GM19397 (cell line): ENCODE measurements around the gene PRICKLE2.

Experiments used
- ATAC-seq: cut with Tn5 transposase; IDR thresholded peaks from one replicate; pipeline ENCODE4 v1.9.1; 2021; ENCODE audit warnings: mild to moderate bottlenecking, moderate library complexity; ENCODE audit not compliant: unreplicated experiment

PRICKLE2 gene

DNA sequence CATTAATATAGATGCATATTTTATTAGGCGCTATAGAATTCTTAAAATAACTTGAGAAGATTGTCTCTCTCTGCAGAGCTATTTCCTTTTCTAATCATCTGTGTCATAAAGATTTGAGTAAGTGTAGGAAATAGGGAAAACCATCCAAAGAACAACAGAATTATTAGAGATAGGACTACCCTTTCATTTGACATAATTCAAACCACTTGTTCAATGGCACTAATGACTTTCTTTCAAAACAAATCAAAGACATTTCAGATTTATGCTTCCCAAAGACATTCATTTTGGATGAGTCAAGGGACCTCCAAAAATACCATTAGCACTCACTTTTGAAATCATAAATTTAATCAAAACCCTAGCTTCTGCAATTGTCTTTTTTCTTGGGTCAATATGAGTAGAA is 29.5 kb downstream of the PRICKLE2 start:
- no peak for ATAC-seq

DNA sequence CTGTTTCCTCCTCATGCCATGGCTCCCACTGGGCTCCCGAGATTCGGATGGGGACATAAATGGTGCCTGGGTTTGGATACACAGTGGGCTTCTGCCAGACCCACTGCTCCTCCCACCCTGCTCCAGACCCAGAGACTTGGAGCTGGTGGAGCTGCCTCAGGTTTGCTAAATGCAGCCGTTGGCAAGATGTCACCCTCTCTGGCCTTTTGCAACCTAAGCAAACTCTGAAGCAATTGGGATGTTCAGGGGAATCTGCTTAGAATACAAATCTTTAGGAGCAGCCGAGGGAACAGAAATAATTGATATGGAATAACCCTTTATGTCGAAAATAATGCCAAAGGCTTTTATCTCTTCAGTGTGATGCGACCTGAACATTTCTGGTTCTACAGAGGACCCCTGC is 33.4 kb downstream of the PRICKLE2 start:
- ATAC-seq: no peak

DNA sequence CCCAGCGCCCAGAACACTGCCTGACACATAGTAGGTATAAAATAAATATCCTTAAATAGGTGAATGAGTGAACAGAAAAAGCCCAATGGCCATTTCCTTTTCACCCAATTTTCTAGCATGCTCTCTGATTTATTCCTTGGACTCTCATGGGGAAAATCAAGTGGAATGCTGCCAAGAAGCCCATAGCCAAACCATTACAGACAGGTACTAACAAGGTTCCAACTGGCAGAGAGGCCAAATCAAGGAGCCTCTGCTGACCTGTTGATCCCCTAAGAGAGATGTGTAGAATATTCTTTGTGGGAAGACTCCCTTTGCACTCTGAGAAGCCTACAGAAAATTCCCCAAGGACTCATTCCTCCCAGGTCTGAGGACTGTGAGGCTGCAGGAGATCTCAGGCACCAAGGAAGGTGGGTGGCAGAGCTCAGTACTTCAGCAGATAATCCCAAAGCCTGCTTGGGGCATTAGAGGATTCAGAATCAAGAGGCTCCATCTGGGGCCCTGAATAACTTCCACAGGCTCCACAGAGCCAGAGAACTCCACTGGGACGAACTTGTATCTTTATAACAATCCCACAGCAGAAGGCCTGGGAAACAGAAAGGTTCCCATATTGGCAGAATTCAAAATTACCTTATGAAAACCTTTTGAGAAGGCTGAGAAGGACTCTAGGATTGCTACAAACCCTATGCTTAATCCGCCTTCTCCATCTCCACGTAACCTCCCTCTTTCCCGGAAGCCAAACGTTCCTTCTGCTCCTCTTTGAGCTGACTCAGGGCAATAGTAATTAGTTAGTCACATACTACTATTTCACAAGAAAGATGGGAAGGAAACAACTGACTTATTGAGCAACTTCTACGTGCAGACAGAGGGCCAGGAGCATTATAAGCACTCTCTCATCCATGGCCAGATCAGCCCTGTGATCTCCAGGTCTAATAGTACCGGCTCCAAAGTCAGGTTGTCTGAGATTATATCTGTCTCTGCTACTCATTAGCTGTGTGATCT is 34.5 kb downstream of the PRICKLE2 start:
- no peak for ATAC-seq

DNA sequence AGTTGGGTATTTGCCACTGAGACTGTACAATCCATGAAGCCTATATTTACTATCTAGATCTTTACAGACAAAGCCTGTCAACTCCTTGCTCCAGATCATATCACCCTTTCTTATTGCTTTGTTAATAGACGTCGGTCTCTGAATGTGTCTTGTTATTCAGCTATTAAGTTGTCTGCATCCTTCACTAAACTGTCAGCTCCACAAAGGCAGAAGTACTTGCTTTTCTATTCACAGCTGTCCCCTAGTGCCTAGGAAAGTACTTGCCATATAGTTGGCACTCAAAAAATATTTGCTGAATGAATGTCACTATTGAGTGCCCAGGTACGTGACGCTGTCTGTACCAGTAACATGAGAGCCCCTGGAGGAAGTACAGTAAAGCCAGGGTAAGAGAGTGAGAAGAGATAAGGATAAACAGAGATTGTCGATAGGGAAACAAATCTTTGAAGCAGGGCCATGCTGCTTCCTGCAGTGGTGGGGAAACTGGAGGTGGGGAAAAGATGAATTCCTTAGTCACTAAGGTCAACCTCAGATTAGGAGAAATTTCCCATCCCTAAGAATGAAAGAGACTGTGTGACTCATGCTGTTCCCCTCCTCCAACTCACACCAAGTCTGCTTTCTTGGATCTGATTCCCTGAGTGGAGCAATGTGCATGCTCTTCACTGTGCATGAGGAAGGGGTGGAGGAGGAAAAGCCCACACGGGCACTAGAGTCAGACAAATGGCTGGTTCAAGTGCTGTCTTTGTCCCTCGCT is 36.3 kb downstream of the PRICKLE2 start:
- no peak for ATAC-seq

DNA sequence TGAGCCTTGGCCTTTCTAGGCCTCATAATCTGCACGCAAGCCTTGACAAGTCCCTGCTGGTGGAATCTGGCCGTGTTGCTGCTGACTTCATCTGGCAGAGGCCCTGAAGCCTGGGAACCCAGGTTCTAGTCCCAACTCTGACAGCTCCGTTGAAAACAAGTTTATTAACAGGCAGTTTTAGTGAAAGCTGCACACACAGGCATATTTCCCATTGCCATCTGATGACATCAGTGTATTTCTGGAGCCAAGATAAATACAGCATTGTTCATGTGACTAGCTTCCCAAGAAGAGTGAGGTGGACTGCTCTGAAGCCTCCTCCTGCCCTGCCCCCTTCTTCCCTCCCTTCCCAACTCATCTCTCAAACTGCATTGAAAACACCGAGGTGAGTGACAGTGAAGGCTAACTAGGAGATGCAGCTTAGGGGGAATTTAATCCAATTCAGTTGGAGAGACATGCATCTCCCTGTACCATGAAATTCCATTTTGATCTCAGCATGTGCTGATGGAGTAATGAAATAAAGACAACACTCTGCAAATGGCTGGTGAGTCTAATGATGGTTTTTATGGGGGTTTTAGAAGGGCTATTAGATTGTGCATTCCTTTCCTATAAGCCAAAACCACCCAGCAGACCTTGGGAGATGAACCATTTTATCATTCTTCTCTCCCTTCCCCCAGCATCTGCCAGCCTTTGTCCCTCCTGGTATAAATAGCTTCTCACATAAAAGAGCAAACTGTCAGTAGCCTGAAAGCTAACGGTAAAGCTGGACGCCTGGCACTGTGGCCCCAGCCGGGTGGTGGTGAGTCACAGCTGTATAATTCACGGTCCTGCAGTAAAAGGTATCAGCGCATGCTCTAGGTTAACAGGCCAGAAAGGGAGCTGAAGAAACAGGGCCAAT is 38.0 kb downstream of the PRICKLE2 start:
- ATAC-seq: no peak

DNA sequence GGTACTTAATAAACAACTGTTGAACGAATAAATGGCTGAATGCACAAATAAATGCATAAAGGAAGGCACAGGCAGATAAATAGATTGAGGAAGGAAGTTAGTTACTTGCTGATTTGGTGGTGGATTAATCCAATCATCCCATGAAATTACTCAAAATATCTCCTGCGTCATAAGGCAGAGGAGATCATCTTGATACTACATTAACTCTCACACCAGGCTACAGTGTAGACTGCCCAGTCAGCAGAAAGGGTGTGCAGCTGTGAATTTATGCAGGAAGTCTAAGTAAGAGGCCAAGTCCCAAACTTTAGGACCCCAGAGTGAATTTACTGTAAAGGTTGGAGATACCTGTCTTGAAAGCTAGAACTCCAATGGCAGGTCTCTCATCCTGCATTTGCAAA is 38.6 kb downstream of the PRICKLE2 start:
- no peak for ATAC-seq

DNA sequence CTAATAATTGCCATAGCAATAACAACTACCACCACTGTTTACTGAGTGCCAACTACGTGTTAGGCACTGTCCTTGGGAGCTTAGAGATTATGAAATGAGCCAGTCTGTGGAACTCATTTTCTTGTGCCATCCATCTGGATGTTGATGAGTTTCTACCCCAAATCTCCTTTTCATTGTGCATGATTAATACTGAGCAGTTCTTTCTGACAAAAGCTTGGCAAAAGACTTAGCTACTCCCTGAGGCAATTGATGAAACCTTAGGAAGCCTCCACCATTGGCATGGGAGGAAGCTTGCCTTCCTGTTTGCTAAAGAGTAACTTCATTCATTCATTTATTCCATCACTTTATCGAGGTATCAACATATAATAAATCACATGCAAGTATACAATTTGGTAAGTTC is 39.8 kb downstream of the PRICKLE2 start:
- ATAC-seq: no peak

DNA sequence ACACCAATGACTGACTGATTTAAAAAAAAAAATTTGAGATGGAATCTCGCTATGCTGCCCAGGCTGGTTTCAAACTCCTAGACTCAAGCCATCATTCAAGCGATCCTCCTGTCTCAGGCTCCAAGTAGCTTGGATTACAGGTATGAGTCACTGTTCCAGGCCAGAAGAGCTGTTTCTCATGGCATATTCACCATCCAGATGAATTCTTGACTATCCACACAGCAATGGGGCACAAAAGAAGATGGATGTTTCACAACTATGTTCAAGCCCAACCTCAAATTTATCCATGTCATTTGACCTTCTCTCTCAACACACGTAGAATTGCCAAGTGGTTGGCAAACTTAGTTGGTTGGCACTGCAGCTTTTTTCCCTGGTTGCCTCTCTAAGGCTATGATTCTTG is 40.6 kb downstream of the PRICKLE2 start:
- no peak for ATAC-seq

DNA sequence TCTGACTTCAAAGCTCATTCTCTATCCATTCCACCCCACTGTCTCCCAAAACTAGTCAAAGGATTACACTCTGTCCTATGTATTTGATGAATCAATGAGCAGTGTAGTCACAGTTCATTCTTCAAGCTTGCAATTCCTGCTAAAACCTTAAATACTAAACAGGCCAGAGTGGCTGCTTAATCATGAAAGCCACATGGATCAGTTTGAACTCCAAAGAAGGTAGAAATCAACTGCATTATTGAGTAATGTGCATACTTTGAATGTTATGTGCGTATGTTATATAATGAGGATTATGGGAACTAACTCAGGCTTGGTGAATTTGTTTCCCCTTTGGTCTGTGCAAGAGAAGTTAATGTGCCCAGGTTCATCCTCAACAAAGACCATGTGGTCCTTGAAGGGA is 45.4 kb downstream of the PRICKLE2 start:
- ATAC-seq: no peak

DNA sequence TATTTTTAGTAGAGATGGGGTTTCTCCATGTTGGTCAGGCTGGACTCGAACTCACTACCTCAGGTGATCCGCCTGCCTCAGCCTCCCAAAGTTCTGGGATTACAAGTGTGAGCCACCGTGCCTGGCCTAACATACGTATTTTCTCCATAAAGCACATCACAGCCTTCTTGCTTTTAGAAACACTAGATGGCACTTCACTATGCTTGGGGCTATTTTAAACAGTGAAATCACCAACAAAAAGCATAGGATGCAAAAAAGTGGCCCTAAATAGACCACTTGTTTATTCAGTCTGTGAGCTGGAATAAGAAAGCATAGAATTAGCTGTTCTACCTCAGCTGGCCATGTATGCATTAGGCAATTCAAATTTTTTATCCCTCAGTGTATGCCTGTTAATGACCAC is 46.0 kb downstream of the PRICKLE2 start:
- ATAC-seq: no peak

DNA sequence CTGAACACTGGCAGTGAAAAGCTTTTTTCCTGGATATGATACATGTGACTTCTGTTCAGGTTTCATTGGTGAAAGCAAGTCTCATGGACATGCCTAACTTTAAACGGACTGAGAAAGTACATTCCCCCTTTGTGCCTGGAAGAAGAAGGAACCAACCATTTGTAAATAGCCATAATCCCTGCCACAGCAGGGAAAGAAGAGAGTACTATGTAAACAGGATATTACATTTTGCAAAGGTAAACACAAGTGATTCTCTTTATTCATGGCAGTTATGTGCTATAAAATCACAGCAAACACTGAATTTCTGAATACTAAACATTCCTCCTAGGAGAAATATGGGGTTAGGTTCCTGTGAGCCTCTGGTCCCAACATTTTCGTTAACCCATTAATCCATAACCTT is 46.8 kb downstream of the PRICKLE2 start:
- no peak for ATAC-seq

DNA sequence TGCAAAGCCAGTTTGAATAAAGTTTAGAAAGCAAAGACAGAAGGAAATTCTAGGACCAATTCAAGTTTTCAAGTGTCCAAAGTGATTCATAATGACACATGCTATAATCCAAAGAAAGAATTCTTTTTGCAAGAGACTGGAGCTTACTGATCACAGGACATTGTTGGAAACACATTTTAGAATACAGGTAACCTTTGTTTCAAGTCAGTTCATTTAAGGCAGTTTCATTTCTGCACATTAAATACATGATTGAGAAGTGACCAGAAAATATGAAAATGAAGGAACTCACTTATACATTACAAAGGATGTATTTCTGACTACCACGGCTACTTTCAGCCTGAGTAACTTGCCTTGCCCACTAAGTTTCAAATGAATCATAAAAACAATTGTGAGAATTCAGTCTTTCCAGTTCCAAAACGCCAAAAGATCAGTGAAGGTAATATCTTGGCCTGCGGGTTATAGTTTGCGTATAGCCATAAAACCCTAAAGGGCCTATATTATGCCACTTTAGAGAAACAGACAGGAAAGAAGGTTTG is 48.7 kb downstream of the PRICKLE2 start:
- ATAC-seq: no peak

DNA sequence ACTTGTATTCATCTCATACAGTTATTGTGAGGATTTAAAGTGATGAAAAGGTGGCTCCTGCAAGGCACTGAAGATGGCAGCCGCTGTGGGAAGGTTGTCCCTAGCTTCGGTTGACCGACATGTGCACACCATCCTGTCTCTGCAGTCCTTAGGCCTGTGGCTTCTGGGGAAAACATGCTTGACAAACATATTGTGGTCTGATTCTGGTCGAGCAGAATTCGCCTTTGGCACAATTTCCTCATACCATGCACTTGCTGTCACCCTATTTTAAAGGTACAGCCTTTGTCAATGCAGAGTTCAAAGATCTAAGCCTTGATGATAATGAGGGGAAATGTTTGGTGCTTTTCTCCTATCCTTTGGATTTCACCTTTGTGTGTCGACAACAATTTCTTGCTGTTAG is 50.9 kb downstream of the PRICKLE2 start:
- ATAC-seq: no peak

DNA sequence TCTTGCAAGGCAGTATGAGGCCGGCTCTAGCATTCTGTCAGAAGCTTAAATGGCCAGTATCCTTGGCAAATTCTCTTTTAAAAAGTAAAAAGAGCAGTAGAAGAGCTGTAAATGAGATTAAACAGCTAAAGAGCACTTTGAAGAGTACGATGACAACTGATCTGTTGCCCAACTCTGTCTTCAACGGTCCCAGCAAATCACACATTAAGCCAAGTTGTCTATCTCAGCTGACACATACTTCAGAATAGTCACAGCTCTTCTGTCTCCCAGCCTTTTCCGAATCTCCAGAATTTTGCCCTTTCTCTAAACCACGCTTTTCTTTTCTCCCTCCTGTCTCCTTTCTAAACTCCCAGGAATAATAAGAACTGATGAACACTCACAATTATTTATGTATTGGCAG is 51.7 kb downstream of the PRICKLE2 start:
- no peak for ATAC-seq

DNA sequence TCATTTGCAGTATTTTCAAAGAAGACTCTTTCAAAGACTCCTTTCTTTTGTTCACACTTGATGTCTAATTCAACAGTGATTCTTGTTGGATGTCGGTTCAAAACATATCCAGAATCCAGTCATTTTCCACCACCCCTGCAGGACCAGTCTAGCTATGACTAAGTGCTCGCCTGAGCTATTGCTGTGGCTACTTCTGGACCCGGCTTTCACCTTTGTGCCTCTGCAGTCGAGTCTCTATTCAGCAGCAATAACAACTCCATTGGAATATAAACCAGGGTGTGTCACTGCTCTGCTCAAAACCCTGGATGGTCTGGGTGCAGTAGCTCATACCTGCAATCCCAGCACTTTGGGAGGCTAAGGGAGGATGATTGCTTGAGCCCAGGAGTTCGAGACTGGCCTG is 55.0 kb downstream of the PRICKLE2 start:
- ATAC-seq: no peak

DNA sequence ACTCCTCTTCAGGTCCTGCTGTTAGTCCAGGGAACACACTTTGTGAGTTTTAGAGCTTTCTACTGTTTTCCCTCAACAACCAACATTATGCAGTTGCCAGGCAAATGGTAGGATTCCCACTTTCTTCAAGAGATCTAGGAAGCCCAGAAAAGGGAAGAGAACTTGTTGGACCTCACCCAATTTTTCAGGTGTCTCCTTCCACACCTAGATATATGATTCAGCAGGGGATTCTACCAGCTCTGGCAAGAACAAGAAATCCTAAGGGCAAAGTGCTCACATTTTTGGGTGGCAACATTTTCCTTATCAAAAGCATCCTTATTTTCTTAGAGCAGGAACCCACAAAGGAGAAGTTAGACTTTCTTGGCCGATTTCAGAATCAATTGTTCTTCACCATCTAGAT is 57.4 kb downstream of the PRICKLE2 start:
- no peak for ATAC-seq

DNA sequence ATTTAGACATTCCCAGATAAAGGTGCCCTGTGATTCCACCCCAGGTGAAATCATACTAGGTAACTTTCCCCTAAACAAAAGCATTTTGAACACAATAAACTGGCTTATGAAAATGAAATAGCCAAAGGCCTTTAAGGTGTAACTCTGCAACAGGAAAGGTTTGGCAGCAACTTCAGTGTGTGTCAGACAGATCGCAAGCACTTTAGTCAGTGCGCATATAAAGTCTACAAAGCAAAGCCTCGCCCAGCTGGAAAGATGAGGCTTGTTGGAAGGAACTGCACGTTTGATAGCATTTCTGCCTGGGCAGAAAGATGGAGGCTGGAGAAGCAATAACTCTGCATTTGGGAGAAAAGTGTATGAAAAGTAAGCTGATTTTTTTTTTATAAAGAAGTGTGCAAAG is 57.9 kb downstream of the PRICKLE2 start:
- no peak for ATAC-seq

DNA sequence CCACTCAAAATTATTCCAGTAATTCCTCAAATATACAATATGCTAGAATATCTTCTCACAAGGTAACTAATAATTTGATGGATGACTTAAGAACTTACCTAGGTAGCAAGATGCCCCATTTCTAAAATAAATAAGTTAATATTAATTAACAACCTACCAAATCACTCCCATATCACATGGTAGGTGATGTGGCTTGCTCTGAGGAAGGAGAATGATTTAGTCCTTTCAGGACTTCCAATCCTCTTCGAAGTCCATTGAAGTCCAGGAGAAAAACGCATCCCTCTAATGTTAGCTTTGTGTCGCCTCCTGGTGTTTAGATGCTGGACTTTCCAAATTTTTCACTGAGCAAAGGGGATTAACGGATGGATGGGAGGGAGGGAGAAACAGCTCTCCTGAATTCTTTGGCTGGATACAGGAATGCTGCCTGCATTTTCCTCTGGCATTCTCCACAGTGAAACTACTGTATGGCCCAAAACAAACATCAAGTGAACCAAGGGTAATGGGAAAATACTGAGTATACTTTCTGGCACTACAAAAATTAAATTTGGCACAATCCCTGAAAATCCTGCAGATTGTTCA is 58.6 kb downstream of the PRICKLE2 start:
- ATAC-seq: no peak

DNA sequence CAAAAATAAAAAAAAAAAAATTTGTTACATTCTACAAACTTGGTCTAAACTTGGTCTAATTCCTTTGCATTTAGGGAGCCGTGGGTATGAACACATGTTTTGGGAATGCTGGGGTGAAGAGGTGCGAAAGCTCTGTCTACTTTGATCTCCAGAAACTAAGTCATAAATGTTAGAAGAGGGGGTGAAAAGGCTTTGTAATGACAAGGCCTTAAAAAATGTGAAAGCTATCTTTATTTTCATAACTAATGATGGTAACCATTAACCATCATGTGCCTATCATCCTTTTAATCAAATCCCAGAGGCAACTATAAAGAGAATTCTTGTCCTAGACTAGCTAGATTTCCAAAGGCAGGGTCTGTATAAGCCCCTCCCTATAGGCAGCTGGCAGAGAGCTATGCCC is 60.9 kb downstream of the PRICKLE2 start:
- no peak for ATAC-seq

DNA sequence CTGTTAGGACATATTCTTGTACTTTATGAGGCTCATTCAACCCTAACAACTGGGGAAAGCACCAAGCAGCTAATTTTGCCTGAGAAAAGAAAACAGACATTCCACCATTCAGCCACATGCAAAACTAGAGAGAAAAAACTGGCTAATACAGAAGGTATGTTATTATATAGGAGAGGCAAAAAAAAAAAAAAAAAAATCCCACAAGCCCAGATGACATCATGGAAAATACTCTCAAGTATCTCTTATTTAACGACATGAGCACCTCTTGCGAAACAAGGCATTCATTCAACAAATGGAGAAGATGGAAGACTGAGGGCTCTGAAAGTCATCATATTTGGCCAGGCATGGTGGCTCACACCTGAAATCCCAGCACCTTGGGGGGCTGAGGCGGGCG is 61.5 kb downstream of the PRICKLE2 start:
- peak; percentile 40 for ATAC-seq
